CD4-positive, alpha-beta T cell treated with Interleukin-12 subunit alpha and Interleukin-12 subunit beta, for 1 hour (primary cell): ENCODE measurements around the gene APEX2.
"Not testable (repeated sequence)": the region's sequence is repeated elsewhere in the genome, so short reads cannot be mapped to it uniquely, and the experiment has no call there.

Experiments
- DNase-seq: peaks from one replicate; pipeline ENCODE4 v3.0.0-alpha.2; 2020

APEX2 gene

GRCh38 chrX:55026143-55026542, 26.0 kb downstream of the APEX2 start:
- DNase-seq = no peak

- DNase-seq = no peak
Observed at GRCh38 chrX:55026840-55027239, 26.7 kb downstream of the APEX2 start.

- DNase-seq = no peak
Observed at GRCh38 chrX:55028040-55028439, 27.9 kb downstream of the APEX2 start.

GRCh38 chrX:55028611-55029010, 28.4 kb downstream of the APEX2 start:
- no peak for DNase-seq

- no peak for DNase-seq
Observed at GRCh38 chrX:55029291-55029690, 29.1 kb downstream of the APEX2 start.

GRCh38 chrX:55030271-55031205, 30.4 kb downstream of the APEX2 start, which contains the start of gene ALAS2:
Gene ALAS2 (minus strand): TSS chrX:55030977. CDS start chrX:55026000, 4,977 bp downstream.
- DNase-seq = no peak

- DNase-seq = no peak
Observed at GRCh38 chrX:55033429-55033828, 33.3 kb downstream of the APEX2 start.

GRCh38 chrX:55039471-55039870, 39.3 kb downstream of the APEX2 start:
- DNase-seq = no peak

GRCh38 chrX:55041514-55041913, 41.4 kb downstream of the APEX2 start:
- DNase-seq = no peak

GRCh38 chrX:55050599-55050998, 50.4 kb downstream of the APEX2 start:
- not testable (repeated sequence) for DNase-seq

- peak; percentile 55 for DNase-seq
Observed at GRCh38 chrX:55056820-55057674, 56.9 kb downstream of the APEX2 start.

GRCh38 chrX:55057675-55058249, 57.6 kb downstream of the APEX2 start:
- peak; percentile 57 for DNase-seq
